Measurements from ENCODE around the gene NUDC.

GRCh38 chr1:26874896-26875295 lies 46.6 kb upstream of the NUDC start:
- TF ChIP-seq CTCF (CRISPR knock-in tag; IDR thresholded peaks at IDR 0.05) (no peak), MAX (IDR thresholded peaks at IDR 0.05) (no peak), RAD21 (CRISPR knock-in tag; IDR thresholded peaks at IDR 0.05) (no peak), NFYB (CRISPR knock-in tag; IDR thresholded peaks at IDR 0.05) (no peak), ZNF329 (CRISPR knock-in tag; IDR thresholded peaks at IDR 0.05; ENCODE audit: low read depth) (no peak), POLR2A (IDR thresholded peaks at IDR 0.05; ENCODE audit: insufficient read depth in 1 of 2, low read depth in 2 of 2, low read length in 2 of 2) (no peak), ZNF75D (CRISPR knock-in tag; IDR thresholded peaks at IDR 0.05; ENCODE audit: borderline replicate concordance) (no peak), ZNF337 (CRISPR knock-in tag; IDR thresholded peaks at IDR 0.05; ENCODE audit: borderline replicate concordance, low read depth) (no peak), POLR2AphosphoS5 (IDR thresholded peaks at IDR 0.05; ENCODE audit: low read depth, low read length) (no peak)

Measured in HepG2 (cell line).